NCI-H1417 (cell line): ENCODE measurements around the gene GNL3.
"Not testable (repeated sequence)": the region's sequence is repeated elsewhere in the genome, so short reads cannot be mapped to it uniquely, and the experiment has no call there.

ENCODE experiments used
- DNase-seq, 3 experiments: peaks; one replicate each; lab custom pipeline; 2025; lab: John Stamatoyannopoulos, UW

Gene GNL3

DNA sequence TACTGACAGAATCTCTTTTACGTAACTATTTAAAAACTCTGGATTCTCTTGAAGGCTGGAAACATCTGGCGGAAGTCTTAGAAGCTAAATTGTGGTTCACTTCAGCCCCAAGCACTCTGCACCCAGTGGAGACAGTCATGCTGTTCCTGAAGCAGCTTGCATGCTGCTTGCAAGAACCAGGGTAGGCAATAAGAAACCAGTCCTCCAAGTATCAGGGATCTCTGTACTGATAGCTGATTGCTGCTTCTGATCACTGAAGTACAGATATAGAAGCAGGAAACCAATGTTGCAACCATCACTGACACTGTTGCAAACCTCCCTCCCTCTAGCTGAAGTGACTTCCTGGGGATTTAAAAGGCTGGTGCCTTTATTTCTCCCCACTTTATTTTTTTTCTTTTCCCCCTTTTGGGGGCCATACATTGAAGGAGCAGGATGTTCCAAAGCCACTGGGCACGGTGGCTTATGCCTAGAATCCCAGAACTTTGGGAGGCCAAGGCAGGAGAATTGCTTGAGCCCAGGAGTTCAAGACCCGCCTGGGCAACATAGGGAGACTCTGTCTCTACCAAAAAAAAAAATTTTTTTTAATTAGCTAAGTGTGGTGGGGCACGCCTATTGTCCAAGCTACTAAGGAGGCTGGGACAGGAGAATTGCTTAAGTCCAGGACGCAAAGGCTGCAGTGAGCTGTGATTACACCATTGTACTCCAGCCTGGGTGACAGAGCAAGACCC lies 35.3 kb downstream of the GNL3 start:
- DNase-seq: no peak

DNA sequence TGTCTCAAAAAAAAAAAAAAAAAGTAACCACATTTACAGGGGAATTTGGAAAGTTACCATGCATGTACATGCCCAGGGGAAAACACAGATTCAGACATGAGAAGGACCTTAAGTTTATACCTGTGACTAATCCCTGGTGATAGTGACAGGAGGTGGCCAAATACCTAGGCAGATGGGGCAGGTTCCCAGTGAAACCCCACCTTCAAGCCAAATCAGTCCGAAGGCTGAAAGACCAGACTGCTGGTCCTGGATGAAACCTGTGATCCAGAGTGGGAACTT lies 35.8 kb downstream of the GNL3 start:
- no peak for DNase-seq

DNA sequence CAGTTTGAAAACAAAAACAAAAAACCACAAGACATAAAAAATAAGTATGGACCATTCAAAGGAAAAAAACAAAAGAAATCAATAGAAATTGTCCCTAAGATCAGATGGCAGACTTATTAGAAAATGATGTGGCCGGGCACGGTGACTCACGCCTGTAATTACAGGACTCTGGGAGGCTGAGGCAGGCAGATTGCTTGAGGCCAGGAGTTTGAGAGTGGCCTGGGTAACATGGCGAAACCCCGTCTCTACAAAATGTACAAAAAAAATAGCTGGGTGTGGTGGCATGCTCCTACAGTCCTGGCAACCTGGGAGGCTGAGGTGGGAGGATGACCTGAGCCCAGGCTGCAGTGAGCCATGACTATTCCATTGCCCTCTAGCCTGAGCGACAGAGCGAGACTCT lies 36.7 kb downstream of the GNL3 start:
- DNase-seq: no peak

DNA sequence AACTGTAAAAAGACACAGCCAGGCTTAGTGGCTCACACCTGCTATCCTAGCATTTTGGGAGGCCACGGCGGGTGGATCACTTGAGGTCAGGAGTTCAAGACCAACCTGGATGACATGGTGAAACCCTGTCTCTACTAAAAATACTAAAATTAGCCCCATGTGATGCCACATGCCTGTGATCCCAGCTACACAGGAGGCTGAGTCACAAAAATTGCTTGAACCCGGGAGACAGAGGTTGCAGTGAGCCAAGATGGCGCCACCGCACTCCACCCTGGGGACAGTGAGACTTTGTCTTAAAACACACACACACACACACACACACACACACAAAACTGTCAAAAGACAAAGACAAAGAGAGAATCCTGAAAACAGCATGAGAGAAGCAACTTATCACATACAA lies 38.1 kb downstream of the GNL3 start:
- no peak for DNase-seq

DNA sequence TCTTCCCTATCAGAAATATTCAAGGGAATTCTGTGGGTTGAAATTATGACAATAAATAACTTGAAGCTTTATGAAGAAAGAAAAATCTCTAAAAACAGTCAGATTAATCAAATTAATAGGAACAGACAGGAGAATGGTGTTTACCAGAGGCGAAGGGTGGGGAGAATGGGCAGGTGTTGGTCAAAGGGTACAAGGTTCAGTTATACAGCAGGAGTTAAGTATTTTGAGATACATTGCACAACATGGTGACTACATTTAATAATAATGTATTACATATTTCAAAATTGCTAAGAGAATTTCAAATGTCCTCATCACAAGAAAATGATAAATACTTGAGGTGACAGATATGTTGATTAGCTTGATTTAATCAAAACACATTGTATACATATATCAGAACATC lies 38.7 kb downstream of the GNL3 start:
- DNase-seq: no peak

DNA sequence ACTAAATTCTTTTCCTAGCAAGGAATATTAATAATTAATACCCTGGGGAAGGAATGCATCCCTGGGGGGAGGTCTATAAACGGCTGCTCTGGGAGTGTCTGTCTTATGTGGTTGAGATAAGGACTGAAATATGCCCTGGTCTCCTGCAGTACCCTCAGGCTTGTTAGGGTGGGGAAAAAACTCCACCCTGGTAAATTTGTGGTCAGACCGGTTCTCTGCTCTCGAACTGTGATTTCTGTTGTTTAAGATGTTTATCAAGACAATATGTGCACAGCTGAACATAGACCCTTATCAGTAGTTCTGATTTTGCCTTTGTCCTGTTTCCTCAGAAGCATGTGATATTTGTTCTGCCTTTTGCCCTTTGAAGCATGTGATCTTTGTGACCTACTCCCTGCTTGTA lies 42.9 kb downstream of the GNL3 start:
- DNase-seq: not testable (repeated sequence)

DNA sequence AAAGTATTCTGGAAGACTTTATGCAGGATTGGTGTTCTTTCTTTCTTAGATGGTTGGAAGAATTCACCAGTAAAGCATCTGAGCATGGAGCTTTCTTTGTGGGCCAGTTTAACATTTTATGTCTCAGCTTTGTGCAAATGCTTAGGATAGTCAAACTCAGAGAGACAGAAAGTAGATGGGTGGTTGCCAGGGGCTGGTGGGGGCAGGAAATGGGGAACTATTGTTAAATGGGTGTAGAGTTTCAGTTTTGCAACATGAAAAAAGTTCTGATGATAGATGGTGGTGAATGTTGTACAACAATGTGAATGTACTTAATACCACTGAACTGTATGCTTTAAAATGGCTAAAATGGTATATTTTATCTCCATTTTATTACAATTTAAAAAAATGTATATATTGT lies 44.8 kb downstream of the GNL3 start:
- no peak for DNase-seq

DNA sequence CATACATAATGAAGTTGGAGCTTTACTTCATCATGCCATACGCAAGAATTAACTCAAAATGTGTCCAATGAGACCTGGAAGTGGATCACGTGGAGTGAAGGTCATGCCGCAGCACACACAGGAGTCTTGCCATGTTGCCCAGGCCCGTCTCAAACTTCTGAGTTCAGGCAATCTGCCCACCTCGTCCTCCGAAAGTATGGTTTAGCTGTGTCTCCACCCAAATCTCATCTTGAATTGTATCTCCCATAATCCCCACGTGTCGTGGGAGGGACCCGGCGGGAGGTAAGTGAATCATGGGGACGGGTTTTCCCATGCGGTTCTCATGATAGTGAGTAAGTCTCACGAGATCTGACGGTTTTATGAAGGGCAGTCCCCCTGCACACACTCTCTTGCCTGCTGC lies 45.8 kb downstream of the GNL3 start:
- DNase-seq: no peak

DNA sequence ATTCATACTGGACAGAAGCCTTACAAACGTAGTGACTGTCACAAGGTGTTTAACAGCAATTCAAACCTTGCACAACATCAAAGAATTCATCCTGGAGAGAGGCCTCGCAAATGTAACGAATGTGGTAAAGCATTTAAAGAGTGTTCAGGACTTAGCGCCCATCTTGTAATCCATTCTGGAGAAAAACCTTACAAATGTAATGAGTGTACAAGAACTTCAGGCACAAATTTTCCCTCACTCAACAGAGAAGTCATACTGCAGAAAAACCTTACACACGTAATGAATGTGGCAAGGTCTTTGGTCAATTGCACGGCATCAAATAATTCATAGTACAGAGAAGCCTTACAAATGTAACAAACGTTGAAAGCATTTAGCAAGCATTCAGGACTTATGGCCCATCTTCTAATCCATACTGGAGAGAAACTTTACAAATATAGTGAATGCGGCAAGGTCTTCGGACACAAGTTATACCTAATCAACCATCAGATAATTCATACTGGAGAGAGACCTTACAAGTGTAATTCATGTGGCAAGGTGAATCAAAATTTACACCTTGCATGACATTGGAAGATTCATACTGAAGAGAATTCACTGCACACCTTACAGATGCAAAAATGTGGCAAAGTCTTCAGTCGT lies 47.5 kb downstream of the GNL3 start:
- no peak for DNase-seq

DNA sequence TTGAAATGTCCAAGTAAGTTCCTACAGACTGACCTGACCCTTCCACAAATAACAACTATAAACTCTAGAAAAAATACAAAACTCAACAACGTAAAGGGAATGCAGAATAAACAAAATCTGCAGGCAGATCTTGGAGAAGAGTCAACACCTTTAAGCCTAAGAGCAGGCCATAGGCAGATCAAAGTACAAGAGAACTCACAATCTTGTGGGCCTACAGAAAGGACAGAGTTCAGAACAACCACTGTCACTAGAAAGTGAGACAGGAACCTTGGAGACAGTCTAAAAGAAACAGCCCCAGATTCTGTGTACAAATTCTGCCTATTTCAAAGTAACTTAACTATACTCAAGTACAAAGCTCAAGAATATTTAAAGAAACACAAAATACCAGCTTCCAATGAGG lies 53.9 kb downstream of the GNL3 start:
- DNase-seq: no peak

DNA sequence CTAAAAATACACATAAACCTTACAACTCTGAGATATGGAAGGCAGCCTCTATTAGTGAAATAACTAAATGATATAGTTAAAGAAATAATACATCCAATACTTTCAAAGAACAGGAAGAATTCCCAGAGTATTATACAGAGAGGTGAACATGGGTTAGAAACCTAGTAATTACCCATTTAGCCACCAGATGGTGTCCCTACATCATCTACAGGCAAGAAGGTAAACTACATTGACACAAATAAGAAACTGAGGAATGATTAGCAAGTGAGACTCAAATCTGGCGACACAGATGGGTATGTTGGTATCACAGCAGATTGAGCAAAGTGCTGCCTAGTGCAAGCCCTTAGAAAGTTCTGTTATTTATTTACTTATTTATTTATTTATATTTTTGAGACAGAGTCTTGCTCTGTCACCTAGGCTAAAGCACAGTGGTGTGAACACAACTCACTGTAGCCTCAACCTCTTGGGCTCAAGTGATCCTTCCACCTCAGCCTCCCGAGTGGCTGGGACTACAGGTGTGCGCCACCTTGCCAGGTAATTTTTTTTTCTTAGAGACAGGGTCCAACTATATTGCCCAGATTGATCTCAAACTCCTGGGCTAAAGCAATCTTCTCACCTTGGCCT lies 56.7 kb downstream of the GNL3 start:
- DNase-seq: peak in 1 of 3 experiments; percentile 12

DNA sequence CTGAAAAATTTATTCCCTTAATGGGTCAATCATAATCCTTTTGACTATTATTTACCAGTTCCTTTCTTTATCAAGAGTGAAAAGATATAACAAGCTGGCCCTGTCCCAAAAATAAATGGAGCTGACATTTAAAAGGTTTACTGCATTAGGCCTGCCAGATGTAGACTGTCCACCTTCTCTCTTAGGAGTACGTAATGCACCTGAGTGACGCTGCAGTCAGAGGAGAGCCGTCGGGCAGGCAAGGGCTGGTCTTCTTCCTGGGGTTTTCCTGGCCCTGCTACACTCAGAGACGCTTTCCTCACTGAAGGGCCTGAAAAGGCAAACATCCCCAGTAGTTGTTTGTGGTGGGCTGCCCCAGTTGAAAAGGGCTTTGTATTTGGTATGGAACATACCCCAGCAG lies 57.3 kb downstream of the GNL3 start:
- no peak for DNase-seq

DNA sequence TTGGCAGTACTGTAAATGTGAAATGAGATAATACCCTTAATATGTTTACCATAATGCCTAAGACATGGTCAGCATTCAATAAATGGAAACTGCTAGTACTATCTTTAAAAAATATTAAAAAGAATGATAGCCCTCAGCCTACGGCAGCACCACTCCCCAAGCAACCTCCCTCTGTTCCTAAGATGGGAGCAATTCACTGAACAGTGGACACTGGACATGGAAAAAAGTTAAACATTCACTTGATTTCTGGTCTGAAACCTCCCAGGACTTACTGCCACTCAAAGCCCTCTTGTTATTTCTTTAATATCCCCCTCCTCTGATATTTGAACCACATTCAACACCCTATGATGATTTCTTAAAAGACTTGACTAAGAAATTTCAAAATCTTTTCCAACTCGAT lies 57.9 kb downstream of the GNL3 start:
- DNase-seq: no peak
